Vagina (tissue), 2 donors: Measurements from ENCODE around the gene TMCC2.

Source experiments
- POLR2A ChIP-seq, 2 donors: fragments of 450-650 bp; IDR thresholded peaks; one replicate each; pipeline ENCODE4 v1.6.1; 2017; ENCODE audit warnings: antibody characterized with exemption in 2 of 2, mild to moderate bottlenecking in 2 of 2, moderate library complexity in 2 of 2
- POLR2AphosphoS5 ChIP-seq, 2 donors: sonication (generic); formaldehyde crosslinking; IDR thresholded peaks; one replicate each; pipeline ENCODE4 v1.9.0; 2017; ENCODE audit warnings: antibody characterized with exemption in 2 of 2, mild to moderate bottlenecking in 2 of 2, low read depth in 1 of 2; ENCODE audit not compliant: insufficient read depth in 1 of 2
- TF ChIP-seq, protein P1 (sequence below), 3 experiments: fragments of 450-650 bp in 2 of 3; fragments of 200-600 bp in 1 of 3; sonication (generic) in 1 of 3; IDR thresholded peaks; one replicate each; pipeline ENCODE4 v1.5.1; 2017 to 2019; ENCODE audit warnings: antibody characterized with exemption in 3 of 3, mild to moderate bottlenecking in 2 of 3, moderate library complexity in 2 of 3

DNA sequence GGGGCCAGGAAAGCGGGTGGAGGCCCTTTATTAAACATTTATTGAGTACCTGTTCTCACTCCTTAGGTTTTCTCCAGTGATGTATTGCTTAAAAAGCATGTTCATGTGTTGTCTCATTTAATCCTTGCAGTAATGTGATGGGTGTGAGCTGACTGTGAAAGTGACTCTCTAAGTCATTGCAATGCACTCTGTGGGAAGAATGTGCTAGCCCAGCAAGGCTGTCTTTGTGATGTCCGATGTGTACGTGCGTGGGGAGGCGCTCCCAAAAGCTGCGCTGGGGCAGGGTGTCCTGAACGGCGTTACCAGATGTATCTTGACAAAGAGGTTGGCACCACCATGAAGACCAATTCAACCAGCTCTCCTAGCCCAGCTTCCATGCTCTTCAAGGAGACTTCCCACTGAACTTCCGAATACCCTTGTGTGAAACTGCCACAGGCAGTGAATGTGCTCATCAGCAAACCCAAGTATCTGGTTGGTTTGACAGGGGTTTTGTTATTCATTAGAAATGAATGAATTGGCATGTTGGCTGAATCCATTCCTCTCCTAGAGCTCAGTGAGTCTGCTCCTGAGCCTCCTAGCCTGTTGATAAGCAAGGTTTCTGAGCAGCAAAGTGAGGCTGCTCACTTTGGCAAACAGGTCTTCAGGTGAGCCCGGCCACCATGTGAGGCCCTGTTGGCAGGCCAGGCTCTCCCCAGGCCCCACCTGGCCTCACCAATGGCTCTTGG lies 65.8 kb downstream of the TMCC2 start:
- TF ChIP-seq, protein P1, sequence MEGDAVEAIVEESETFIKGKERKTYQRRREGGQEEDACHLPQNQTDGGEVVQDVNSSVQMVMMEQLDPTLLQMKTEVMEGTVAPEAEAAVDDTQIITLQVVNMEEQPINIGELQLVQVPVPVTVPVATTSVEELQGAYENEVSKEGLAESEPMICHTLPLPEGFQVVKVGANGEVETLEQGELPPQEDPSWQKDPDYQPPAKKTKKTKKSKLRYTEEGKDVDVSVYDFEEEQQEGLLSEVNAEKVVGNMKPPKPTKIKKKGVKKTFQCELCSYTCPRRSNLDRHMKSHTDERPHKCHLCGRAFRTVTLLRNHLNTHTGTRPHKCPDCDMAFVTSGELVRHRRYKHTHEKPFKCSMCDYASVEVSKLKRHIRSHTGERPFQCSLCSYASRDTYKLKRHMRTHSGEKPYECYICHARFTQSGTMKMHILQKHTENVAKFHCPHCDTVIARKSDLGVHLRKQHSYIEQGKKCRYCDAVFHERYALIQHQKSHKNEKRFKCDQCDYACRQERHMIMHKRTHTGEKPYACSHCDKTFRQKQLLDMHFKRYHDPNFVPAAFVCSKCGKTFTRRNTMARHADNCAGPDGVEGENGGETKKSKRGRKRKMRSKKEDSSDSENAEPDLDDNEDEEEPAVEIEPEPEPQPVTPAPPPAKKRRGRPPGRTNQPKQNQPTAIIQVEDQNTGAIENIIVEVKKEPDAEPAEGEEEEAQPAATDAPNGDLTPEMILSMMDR (IDR thresholded peaks at IDR 0.05): no peak
- no peak for TF ChIP-seq POLR2AphosphoS5 (IDR thresholded peaks at IDR 0.05; ENCODE audit: insufficient read depth in 1 of 2, low read depth in 1 of 2)
- no peak for TF ChIP-seq POLR2A (IDR thresholded peaks at IDR 0.05)
